K562 (cell line): ENCODE data around the gene RDH11. TPM values are rescaled to one million over a fixed set of nuclear protein-coding genes. Genes with fewer than 3 reads are reported as not detected.

Source experiments
- ARID4B ChIP-seq: sonication (generic); formaldehyde crosslinking; IDR thresholded peaks from 2 replicates; pipeline ENCODE4 v1.8.0; 2022; ENCODE audit warnings: mild to moderate bottlenecking, missing genetic modification reagents
- DLX4 ChIP-seq: fragments of 250-450 bp; sonication (Bioruptor Pico); IDR thresholded peaks from 2 replicates; pipeline ENCODE4 v1.6.1; 2021; ENCODE audit warnings: mild to moderate bottlenecking
- MAZ ChIP-seq, 2 experiments: fragments of 450-650 bp in 1 of 2; sonication (generic) in 1 of 2; formaldehyde crosslinking; IDR thresholded peaks in 1 of 2; conservative IDR thresholded peaks in 1 of 2; 2 replicates each; pipeline versions ENCODE4 v1.4.0 to v1.5.0; 2020; ENCODE audit warnings: mild to moderate bottlenecking in 1 of 2, missing genetic modification reagents in 1 of 2
- NR2C1 ChIP-seq, 2 experiments: fragments of 450-650 bp; IDR thresholded peaks; 2 replicates each; pipeline ENCODE4 v1.6.1; 2017; ENCODE audit warnings: mild to moderate bottlenecking in 2 of 2, antibody characterized with exemption in 1 of 2, inconsistent platforms in 1 of 2, missing compliant biosample characterization in 1 of 2, missing genetic modification characterization in 1 of 2
- PHF8 ChIP-seq: fragments of 200-600 bp; sonication (generic); IDR thresholded peaks from 2 replicates; pipeline ENCODE4 v1.6.1; 2012; ENCODE audit warnings: mixed run types, mild to moderate bottlenecking, inconsistent platforms, low read length, moderate library complexity, borderline replicate concordance
- RBM15 ChIP-seq: fragments of 200-400 bp; formaldehyde crosslinking; IDR thresholded peaks from 2 replicates; pipeline ENCODE4 v1.6.1; 2018; ENCODE audit warnings: mild to moderate bottlenecking, low read length, moderate library complexity; ENCODE audit not compliant: insufficient read depth
- TEAD4 ChIP-seq, 2 experiments: sonication (generic) in 1 of 2; formaldehyde crosslinking in 1 of 2; IDR thresholded peaks; 2 replicates each; pipeline versions ENCODE4 v1.6.1 to v1.8.0; 2012 to 2022; ENCODE audit warnings: borderline replicate concordance in 1 of 2, inconsistent platforms in 1 of 2, low read length in 1 of 2, mild to moderate bottlenecking in 1 of 2, missing genetic modification reagents in 1 of 2
- TFAP4 ChIP-seq: sonication (generic); formaldehyde crosslinking; IDR thresholded peaks from 2 replicates; pipeline ENCODE4 v1.8.0; 2022; ENCODE audit warnings: missing genetic modification reagents, mild to moderate bottlenecking, moderate library complexity, borderline replicate concordance
- ZNF511 ChIP-seq: sonication (generic); formaldehyde crosslinking; IDR thresholded peaks from 2 replicates; pipeline ENCODE4 v1.8.0; 2022; ENCODE audit warnings: mild to moderate bottlenecking, missing genetic modification reagents
- polyA plus RNA-seq, 8 experiments: library from polyadenylated mRNA; depleted of rRNA in 4 of 8; stranded (reverse) in 5 of 8; unstranded in 3 of 8; fragments of >200 nt; fragmentation: Nextera tagmentation in 2 of 8; fragmentation: Illumina TruSeq in 1 of 8; extraction: Ambion mirVana in 2 of 8; extraction: Trizol in 1 of 8; gene quantifications; 2 replicates each; pipeline versions ENCODE4 v1.2.1 to v1.2.3, GENCODE V29; 2011 to 2014; ENCODE audit warnings: inconsistent platforms in 1 of 8, missing spikeins in 1 of 8
- total RNA-seq, 7 experiments: library from RNA; depleted of rRNA in 6 of 7; stranded (reverse); fragments of >200 nt in 6 of 7; fragmentation: Illumina TruSeq in 2 of 7; extraction: Trizol in 2 of 7; gene quantifications; 2 replicates each; pipeline versions ENCODE4 v1.2.1 to v1.2.3, GENCODE V29; 2011 to 2021; ENCODE audit warnings: low replicate concordance in 1 of 7

Gene RDH11
- total and polyA plus RNA-seq, 9 of the 15 experiments (the other 6 are each of a cell fraction or from before 2014, with no cell fraction given): 50.6 to 172 (median 70.5) TPM

- TF ChIP-seq ARID4B (CRISPR knock-in tag) (peak; percentile 82; the same call in 1 of the 2 replicates), ZNF511 (CRISPR knock-in tag) (no peak), TFAP4 (CRISPR knock-in tag) (peak; percentile 24; the same call in 1 of the 2 replicates), MAZ (CRISPR knock-in tag; conservative IDR thresholded peaks at IDR 0.05 in 1 of 2, IDR thresholded peaks at IDR 0.05 in 1 of 2) (peak; percentile 57 to 70), NR2C1 (IDR thresholded peaks at IDR 0.05) (no peak), NR2C1 (tag; IDR thresholded peaks at IDR 0.05) (peak; percentile 49; the same call in 1 of the 2 replicates), PHF8 (peak; percentile 81; the same call in 1 of the 2 replicates), DLX4 (no peak), TEAD4 (IDR thresholded peaks at IDR 0.05; ENCODE audit: low read length) (no peak), TEAD4 (CRISPR knock-in tag; IDR thresholded peaks at IDR 0.05; ENCODE audit: borderline replicate concordance) (no peak), RBM15 (no peak)
Observed at GRCh38 chr14:67674480-67675218, 20.9 kb downstream of the RDH11 start, which contains the start of gene VTI1B (continued).
